Karpas-422 (cell line): Measurements from ENCODE around the gene MLANA. TPM values are rescaled to one million over a fixed set of nuclear protein-coding genes. Genes with fewer than 3 reads are reported as not detected.

Experiments
- DNase-seq: peaks from one replicate; pipeline ENCODE4 v3.0.0-alpha.2; 2015
- H2AFZ ChIP-seq: fragments of 200-600 bp; sonication (generic); 2 replicates; pipeline ENCODE4 v1.6.1; 2014; ENCODE audit warnings: antibody characterized with exemption, low read length, mixed read lengths
- H3K27ac ChIP-seq: fragments of 200-600 bp; sonication (generic); 2 replicates; pipeline ENCODE4 v1.5.1; 2014; ENCODE audit warnings: mild to moderate bottlenecking, low read length, moderate library complexity
- H3K27me3 ChIP-seq: fragments of 200-600 bp; sonication (generic); 2 replicates; pipeline ENCODE4 v1.6.1; 2014; ENCODE audit warnings: low read length, mixed read lengths
- H3K36me3 ChIP-seq: fragments of 200-600 bp; sonication (generic); 2 replicates; pipeline ENCODE4 v1.6.1; 2014; ENCODE audit warnings: low read length, mixed read lengths; ENCODE audit not compliant: insufficient read depth
- H3K4me1 ChIP-seq: fragments of 200-600 bp; sonication (generic); 2 replicates; pipeline ENCODE4 v1.6.1; 2014; ENCODE audit warnings: mild to moderate bottlenecking, low read length, mixed read lengths
- H3K4me2 ChIP-seq: fragments of 200-600 bp; sonication (generic); 2 replicates; pipeline ENCODE4 v1.6.1; 2014; ENCODE audit warnings: low read length, low read depth, mild to moderate bottlenecking; ENCODE audit not compliant: poor library complexity, severe bottlenecking
- H3K4me3 ChIP-seq: fragments of 200-600 bp; sonication (generic); 2 replicates; pipeline ENCODE4 v1.5.1; 2014; ENCODE audit warnings: mild to moderate bottlenecking, antibody characterized with exemption, low read length, mixed read lengths
- H3K79me2 ChIP-seq: fragments of 200-600 bp; sonication (generic); 2 replicates; pipeline ENCODE4 v1.6.1; 2014; ENCODE audit warnings: mild to moderate bottlenecking, low read length, mixed read lengths
- H3K9ac ChIP-seq: fragments of 200-600 bp; sonication (generic); 2 replicates; pipeline ENCODE4 v1.6.0; 2014; ENCODE audit warnings: low read length
- H3K9me2 ChIP-seq: fragments of 200-600 bp; sonication (generic), shearing (Covaris generic); replicated peaks from 2 replicates; pipeline ENCODE4 v1.6.0; 2014; ENCODE audit warnings: mild to moderate bottlenecking, low read length, moderate library complexity; ENCODE audit not compliant: insufficient read depth
- H3K9me3 ChIP-seq: fragments of 300-700, 200-600 bp; sonication (generic); 2 replicates; pipeline ENCODE4 v1.6.1; 2014; ENCODE audit warnings: low read length, mixed read lengths
- H4K20me1 ChIP-seq: fragments of 200-600 bp; sonication (generic); 2 replicates; pipeline ENCODE4 v1.6.1; 2014; ENCODE audit warnings: mild to moderate bottlenecking, antibody characterized with exemption, low read length, low read depth; ENCODE audit not compliant: insufficient read depth
- total RNA-seq: library from RNA; depleted of rRNA; stranded (reverse); fragments of >200 nt; shearing (Covaris generic); gene quantifications from 2 replicates; pipeline ENCODE4 v1.2.3, GENCODE V29; 2014; ENCODE audit warnings: low replicate concordance

Gene MLANA
- total RNA-seq, 1 experiment from 2014 or later: not detected

GRCh38 chr9:5941214-5941613 is 50.5 kb downstream of the MLANA start:
- Histone ChIP-seq H3K9me3 (no peaks in the 10 kb centered on the region), H3K36me3 (no peaks in the 10 kb centered on the region), H3K27ac (no peak overlapping the region), H3K9ac (no peak overlapping the region), H4K20me1 (no peaks in the 10 kb centered on the region), H3K4me1 (peaks cover 5% of the 10 kb centered on the region; the same call in 1 of the 2 replicates), H3K79me2 (peaks cover 27% of the 10 kb centered on the region), H3K27me3 (no peaks in the 10 kb centered on the region), H3K4me2 (no peak overlapping the region), H3K9me2 (no peaks in the 10 kb centered on the region), H2AFZ (no peak overlapping the region), H3K4me3 (no peak overlapping the region)
- DNase-seq: no peak

GRCh38 chr9:5945112-5945511 is 54.4 kb downstream of the MLANA start:
- no peak for DNase-seq
- Histone ChIP-seq H3K4me3 (no peak overlapping the region), H4K20me1 (no peaks in the 10 kb centered on the region)

GRCh38 chr9:5947912-5948311 is 57.2 kb downstream of the MLANA start:
- Histone ChIP-seq H3K9ac (no peak overlapping the region), H3K9me2 (no peaks in the 10 kb centered on the region), H3K36me3 (no peaks in the 10 kb centered on the region), H2AFZ (no peak overlapping the region), H3K4me2 (peak overlapping the region; percentile 38), H3K27ac (peak overlapping the region; percentile 63), H3K4me3 (no peak overlapping the region), H3K9me3 (no peaks in the 10 kb centered on the region), H4K20me1 (no peaks in the 10 kb centered on the region), H3K79me2 (peaks cover 35% of the 10 kb centered on the region), H3K27me3 (no peaks in the 10 kb centered on the region), H3K4me1 (peaks cover 32% of the 10 kb centered on the region)
- DNase-seq: peak; percentile 49

More at GRCh38 chr9:5945112-5945511, 54.4 kb downstream of the MLANA start:
- Histone ChIP-seq H3K9me2 (no peaks in the 10 kb centered on the region), H2AFZ (no peak overlapping the region), H3K36me3 (no peaks in the 10 kb centered on the region), H3K4me1 (peaks cover 30% of the 10 kb centered on the region), H3K9ac (no peak overlapping the region), H3K9me3 (no peaks in the 10 kb centered on the region), H3K27me3 (no peaks in the 10 kb centered on the region), H3K4me2 (no peak overlapping the region), H3K27ac (no peak overlapping the region), H3K79me2 (peaks cover 32% of the 10 kb centered on the region)

GRCh38 chr9:5949103-5949699 is 58.5 kb downstream of the MLANA start:
- peak overlapping the region; percentile 27 for H3K4me2 ChIP-seq
- no peak overlapping the region for H3K9ac ChIP-seq
- no peak for DNase-seq
- no peak overlapping the region for H3K4me3 ChIP-seq
- H3K9me2 ChIP-seq: no peaks in the 10 kb centered on the region
- H3K36me3 ChIP-seq: no peaks in the 10 kb centered on the region
- no peaks in the 10 kb centered on the region for H3K9me3 ChIP-seq
- H3K79me2 ChIP-seq: peaks cover 39% of the 10 kb centered on the region
- H3K4me1 ChIP-seq: peaks cover 38% of the 10 kb centered on the region
- no peaks in the 10 kb centered on the region for H4K20me1 ChIP-seq
- H3K27me3 ChIP-seq: no peaks in the 10 kb centered on the region
- no peak overlapping the region for H2AFZ ChIP-seq
- peak overlapping the region; percentile 63 for H3K27ac ChIP-seq

GRCh38 chr9:5950261-5950660 is 59.6 kb downstream of the MLANA start:
- Histone ChIP-seq H3K36me3 (no peaks in the 10 kb centered on the region), H3K9ac (no peak overlapping the region), H3K9me3 (no peaks in the 10 kb centered on the region), H3K9me2 (no peaks in the 10 kb centered on the region), H2AFZ (no peak overlapping the region), H3K4me1 (peaks cover 36% of the 10 kb centered on the region), H3K79me2 (peaks cover 40% of the 10 kb centered on the region), H3K4me3 (no peak overlapping the region), H3K27ac (no peak overlapping the region), H3K27me3 (no peaks in the 10 kb centered on the region), H3K4me2 (no peak overlapping the region), H4K20me1 (no peaks in the 10 kb centered on the region)
- DNase-seq: no peak

GRCh38 chr9:5951686-5952211 is 61.1 kb downstream of the MLANA start:
- Histone ChIP-seq H3K4me1 (peaks cover 35% of the 10 kb centered on the region), H3K36me3 (no peaks in the 10 kb centered on the region), H3K4me3 (no peak overlapping the region), H3K4me2 (no peak overlapping the region), H3K79me2 (peaks cover 49% of the 10 kb centered on the region), H3K9me2 (no peaks in the 10 kb centered on the region), H3K27ac (no peak overlapping the region), H3K9ac (no peak overlapping the region), H4K20me1 (no peaks in the 10 kb centered on the region), H3K9me3 (no peaks in the 10 kb centered on the region), H2AFZ (no peak overlapping the region), H3K27me3 (no peaks in the 10 kb centered on the region)
- DNase-seq: no peak

- Histone ChIP-seq H3K27me3 (no peaks in the 10 kb centered on the region), H2AFZ (no peak overlapping the region), H3K4me2 (no peak overlapping the region), H3K36me3 (no peaks in the 10 kb centered on the region), H3K4me3 (no peak overlapping the region), H3K79me2 (peaks cover 66% of the 10 kb centered on the region), H3K9ac (no peak overlapping the region), H3K9me2 (no peaks in the 10 kb centered on the region), H4K20me1 (no peaks in the 10 kb centered on the region), H3K27ac (no peak overlapping the region), H3K9me3 (no peaks in the 10 kb centered on the region), H3K4me1 (peaks cover 44% of the 10 kb centered on the region)
- DNase-seq: no peak
Measured at GRCh38 chr9:5953743-5954707, 63.3 kb downstream of the MLANA start.

- Histone ChIP-seq H3K27ac (0 out of 2 replicates have a peak overlapping the region, but pooled peaks have one; percentile 20), H3K9me2 (no peaks in the 10 kb centered on the region), H3K4me3 (no peak overlapping the region), H3K9ac (no peak overlapping the region), H3K36me3 (no peaks in the 10 kb centered on the region), H3K4me1 (peaks cover 38% of the 10 kb centered on the region), H3K27me3 (no peaks in the 10 kb centered on the region), H2AFZ (no peak overlapping the region), H3K79me2 (peaks cover 83% of the 10 kb centered on the region), H3K9me3 (no peaks in the 10 kb centered on the region), H3K4me2 (peak overlapping the region; percentile 63), H4K20me1 (no peaks in the 10 kb centered on the region)
- DNase-seq: no peak
Measured at GRCh38 chr9:5957166-5957565, 66.5 kb downstream of the MLANA start.
